T-helper 2 cell treated with Interferon-gamma antibody and Interleukin-4, amounts not matched to agents 100 ng/mL and 5 ng/mL, for 36 hours (primary cell): ENCODE results near the gene PNPLA2. TPM values are rescaled to one million over a fixed set of nuclear protein-coding genes. Genes with fewer than 3 reads are reported as not detected.

ENCODE experiments used
- intact Hi-C: fragments of 100-400 bp; cut with micrococcal nuclease; formaldehyde crosslinking; loops from one replicate; pipeline ENCODE4 v1.15.1; 2023
- total RNA-seq: library from RNA; stranded (reverse); gene quantifications from 2 replicates; pipeline ENCODE4 v1.2.3, GENCODE V29; 2022

The PNPLA2 gene
- total RNA-seq, 1 donor from 2014 or later = 43.0 TPM

DNA sequence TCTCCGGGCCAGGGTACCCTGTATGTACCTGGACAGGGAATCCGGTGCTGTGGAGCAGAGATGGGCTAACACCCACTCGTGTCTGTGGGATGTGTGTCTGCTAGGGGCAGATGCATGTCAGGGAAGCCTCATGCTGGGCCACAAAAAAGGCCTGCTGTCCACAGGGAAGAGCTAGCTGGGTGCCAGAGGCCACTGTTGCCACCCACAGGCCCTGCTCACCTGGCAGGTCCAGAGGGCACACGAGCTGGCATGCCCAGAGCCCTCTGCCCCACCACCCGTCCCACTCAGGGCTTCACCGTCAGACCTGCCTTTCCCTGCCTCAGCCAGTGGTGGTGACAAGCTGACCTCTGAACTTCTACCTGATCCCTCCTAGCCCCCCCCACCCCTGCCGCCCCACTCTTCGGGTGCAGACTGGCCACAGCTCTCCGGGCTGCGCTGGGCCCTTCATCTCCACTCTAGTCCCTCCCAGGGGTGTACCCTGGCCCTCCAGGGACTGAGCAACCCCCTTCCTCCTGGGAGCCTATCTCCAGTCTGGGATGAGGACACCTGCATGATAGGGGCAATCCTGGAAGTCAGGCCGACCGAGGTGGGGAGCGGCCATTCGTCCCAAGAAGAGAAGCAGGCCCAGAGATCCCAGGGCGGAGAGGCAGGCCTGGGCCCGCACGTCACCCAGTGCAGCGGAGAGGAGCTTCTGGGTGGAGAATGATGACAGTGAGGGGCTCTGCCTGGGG, 22.0 kb upstream of the PNPLA2 start:
- intact Hi-C loops = loop anchor here (1.0 to 5.0 kb wide), 5 partner anchors 9 to 219 kb away; partner anchors contain the start of genes DEAF1, PHRF1, PIDD1 and RPLP2

DNA sequence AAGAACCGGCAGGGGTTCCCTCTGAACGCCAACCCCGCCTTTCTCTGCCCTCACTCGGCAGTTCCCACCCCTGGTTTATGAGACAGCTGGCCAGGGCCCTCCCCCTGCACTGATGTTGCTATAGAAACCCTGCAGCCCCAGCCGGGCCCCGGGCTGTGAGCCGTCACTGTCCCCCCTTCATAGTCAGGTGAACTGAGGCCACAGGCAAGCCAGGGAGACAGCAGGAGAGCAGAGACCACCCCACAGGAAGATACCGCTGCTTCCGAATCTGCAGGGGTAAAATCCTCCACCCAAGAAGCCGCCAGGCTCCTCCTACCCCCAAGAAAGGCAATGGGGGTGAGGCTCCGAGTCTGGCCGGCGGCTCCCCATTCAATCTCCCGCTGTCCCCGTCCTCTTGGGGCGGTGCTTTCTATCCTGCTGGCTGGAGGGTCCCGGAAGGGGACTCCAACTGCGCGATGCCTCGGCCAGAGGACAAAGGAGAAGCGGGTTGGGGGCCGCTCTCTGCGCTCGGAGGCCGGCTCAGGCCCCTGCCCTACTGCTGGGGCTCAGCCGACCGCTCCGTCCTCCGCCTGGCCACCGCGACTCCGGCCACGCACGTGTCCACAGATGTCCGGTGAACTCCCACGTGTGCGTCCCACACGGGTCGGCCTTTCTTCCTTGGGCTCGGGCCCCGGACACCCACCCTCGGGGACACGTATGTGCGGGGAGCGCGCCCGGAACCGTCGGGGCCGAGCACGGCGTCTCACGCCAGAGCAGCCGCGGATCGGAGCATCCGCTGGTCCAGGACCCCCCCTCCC, 21.2 kb upstream of the PNPLA2 start:
- intact Hi-C loops = loop anchor here (1.0 to 5.0 kb wide), 6 partner anchors 8 to 220 kb away; partner anchors contain the start of genes DEAF1, GATD1, PHRF1 and PIDD1

DNA sequence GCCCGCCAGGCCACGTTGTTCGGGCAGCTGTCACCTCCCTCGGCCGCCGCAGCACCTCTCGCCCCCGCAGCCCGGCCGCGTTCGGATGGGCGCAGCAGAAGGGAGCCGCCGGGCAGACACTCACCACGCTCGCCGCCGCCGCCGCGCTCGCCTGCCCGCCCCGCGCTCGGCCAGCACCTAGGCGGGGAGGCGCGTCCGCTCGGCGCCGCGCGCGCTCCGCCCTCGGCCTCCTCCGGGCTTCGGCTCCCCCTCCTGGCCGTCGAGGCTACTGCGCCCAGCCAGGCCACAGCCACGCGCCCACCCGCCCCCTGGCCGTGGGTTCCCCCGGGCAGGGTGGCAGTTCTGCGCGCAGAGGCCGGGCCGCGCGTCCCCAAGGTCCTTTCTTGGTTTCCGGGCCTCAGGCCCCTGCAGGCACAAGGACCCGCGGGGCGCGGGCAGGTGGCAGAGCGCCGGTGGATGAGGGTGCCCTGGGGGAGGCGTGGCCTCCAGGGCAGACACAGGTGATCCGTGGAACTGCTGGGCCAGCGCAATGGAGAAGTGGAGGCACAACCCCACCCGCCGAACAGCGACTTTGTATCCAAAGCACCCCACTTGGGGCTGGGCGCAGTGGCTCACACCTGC, 20.5 kb upstream of the PNPLA2 start, which contains the start of gene SLC25A22:
SLC25A22 (minus strand) TSS at position 189 of the 621 bp plus-strand sequence. CDS start 3,275 bp downstream, outside the sequence.
- intact Hi-C loops = loop anchor here (1.0 to 5.0 kb wide), 3 partner anchors 21 to 221 kb away; partner anchors contain the start of genes GATD1, PHRF1 and TALDO1

DNA sequence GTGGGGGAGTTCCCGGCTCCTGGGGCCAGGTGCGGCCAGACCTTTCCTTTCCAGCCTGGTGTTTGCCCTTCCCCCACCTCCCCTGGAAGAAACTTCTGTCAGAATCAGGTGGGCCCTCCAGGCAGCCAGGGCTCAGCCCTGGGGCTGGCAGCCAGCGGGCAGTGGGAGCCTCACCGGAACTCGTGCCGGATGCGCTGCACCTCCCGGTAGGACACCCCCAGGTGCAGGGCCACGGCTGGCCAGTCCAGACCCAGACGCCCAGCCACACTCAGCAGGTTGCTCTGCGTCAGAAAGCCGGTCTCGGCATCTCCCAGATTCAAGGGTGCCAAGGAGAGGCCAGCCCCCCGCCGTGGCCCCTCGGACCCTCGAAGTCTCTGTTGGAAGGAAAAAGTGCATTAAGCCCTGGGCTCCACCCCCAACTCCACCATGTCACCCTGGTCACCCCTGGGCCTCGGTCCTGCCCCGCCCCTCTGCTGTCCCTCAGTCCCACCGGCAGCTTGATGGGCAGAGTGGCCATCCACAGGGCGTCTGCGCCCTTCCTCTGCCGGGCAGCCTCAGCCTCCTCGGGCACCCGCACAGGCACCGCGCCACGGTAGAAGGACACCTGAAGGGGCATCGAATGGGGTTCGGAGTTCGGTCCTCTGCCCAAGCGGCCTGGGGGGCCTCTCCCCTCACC, 18.9 kb upstream of the PNPLA2 start:
- intact Hi-C loops = loop anchor here (5.0 kb wide), 2 partner anchors 52 to 222 kb away; partner anchors contain the start of genes PHRF1 and TALDO1

DNA sequence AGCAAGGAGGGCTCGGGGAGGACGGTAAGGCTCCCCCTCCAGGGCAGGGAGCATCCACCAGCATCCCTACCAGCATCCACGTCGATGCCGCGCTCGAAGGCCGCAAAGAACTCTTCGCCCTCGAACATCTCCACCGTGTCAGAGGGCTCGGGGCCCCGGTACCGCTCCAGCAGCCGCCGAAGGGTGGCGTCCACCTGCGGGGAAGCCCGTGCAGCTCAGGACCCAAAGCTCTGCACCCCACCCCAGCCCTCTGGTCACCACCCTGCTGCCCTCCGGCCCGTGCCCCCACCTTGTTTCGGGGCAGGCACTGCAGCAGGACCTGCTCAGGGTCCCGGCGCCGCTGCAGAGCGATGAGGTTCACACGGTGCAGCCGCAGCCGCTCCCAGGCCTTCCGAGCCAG, 18.2 kb upstream of the PNPLA2 start:
- intact Hi-C loops = no loop called here

DNA sequence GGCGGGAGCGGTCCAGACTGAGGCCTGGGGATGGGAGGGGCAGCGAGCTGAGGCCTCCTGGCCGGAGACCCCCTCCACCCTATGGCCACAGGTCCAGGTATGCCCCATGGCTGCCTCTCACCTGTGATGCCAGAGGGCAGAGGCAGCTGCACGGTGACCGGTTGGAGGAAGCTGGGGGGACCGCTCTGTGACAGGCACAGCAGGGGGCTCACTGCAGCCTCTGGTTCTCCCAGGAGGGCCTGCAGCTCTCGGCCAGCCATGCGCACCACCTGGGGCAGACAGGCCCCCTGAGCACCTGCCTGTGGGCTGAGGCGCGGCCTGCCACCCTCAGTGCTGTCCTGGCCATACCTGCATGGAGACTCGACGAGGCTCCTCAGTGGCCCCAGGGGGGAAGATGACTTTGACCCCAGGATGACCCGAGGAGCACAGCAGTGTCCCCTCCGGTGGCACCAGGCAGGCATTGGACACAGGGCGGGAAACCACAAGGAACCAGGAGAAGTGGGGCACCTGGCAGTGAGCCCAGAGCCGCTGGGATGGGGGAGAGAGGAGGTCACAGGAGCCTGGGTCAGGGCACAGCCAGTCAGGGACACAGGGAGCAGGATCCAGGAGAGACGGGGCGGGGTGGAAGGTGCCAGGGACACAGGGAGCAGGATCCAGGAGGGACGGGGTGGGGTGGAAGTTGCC, 17.5 kb upstream of the PNPLA2 start:
- intact Hi-C loops = no loop called here

DNA sequence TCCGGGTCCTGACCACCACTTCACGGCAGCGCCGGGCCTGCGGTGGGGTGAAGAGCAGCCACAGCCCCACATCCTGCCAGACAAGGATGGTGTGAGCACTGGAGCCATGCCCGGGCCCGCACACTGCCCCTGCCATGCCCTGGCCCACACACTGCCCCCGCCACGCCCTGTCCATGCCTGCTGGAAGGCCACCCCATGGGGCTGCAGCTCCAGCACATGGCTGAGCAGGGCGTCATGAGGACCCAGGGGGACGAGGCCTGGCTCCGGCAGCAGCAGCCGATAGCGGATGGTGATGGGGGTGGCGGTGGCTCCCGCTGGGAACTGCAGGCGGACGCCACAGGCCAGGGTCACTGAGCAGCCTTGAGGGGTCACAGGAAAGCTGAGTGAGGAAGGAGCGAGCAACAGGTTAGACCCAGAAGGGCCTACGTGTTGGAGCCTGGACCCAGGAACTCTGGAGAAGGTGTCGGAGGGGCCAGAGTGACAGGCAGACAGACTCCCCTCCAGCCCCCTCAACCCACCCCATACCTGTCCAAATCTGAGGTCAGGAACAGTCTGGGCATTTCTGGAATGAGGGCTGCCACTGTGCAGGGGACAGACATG, 16.6 kb upstream of the PNPLA2 start:
- intact Hi-C loops = no loop called here

DNA sequence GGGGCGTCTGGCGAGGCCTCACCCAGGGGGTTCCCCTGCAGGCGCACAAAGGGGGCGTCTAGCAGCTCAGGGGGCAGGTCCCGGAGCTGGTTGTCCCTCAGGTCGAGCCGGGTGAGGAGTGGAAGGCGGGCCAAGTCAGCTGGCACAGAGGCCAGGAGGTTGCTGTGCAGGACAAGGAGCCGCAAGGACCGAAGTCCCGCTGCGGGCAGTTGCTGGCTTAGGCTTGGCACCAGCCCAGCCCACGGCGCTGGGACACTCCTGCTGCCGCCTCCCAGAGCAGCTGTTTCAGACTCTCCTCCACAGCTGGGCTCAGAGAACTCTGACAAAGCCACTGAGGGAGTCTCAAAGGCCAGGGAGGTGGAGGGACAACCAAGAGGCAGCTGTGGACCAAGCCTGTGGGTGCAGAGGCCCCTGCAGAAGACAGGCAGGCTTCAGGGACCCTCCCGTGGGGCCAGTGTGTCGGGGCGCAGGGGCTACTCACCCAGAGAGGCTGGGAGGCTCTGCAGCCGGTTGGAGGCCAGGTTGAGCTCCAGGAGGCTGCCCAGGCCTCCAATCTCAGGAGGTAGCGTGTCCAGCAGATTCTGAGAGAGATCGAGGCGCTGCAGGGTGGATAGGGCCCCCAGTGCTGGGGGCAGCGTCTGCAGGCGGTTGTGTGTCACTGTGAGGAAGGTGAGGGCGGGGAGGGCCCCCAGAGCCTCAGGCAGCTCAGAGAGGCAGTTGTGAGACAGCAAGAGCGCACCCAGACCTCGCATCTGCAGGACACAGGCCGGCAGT, 15.8 kb upstream of the PNPLA2 start:
- intact Hi-C loops = no loop called here

DNA sequence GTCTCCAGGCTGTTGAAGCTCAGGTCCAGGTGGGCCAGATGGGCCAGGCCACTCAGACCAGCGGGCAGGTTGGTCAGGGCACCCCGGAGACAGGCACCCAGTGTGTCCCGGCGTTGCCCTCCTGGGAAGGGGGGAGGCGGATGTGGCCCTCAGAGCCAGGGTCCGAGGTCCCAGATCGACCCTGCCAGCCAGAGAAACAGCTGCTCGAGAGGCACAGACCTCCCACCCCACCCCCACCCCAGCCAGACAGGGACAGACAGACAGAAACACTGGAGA, 15.3 kb upstream of the PNPLA2 start:
- intact Hi-C loops = no loop called here

DNA sequence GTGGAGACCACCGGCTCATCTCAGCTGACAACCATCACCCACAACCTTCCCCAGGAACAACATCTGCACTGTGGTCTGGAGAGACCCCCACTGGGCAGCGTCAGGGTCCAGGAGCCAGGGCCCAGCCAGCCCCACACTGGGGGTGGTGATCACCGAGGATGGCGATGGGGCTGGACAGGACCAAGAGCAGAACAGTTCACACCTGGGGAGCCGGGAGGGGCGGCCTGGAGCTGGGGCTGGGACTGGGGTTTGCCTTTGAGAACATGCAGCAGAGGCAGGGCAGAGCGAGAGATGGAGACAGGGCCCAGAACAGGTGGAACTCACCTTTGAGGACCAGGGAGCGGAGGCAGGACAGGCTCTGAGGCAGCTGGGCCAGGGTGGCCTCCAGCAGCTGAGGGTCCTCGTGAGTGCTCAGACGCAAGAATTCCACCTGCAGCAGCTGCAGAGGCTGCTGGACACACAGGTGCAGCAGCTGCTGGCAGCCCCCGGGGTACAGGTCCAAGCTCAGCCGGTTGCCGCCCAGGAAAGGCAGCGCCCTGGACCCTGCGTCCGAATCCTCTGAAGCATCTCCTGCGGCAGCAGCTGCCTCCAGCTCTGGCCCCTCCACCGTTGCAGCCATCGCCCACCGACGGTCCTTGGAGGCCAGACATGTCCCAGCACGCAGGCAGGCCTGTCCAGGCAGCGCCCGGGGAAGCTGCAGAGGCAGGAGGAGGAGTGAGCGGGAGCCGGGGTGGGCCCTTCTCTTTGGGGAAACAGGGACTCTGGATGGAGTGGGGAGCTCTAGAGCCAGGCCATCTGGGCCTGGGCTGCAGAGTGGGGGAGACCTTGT, 14.7 kb upstream of the PNPLA2 start:
- intact Hi-C loops = no loop called here

DNA sequence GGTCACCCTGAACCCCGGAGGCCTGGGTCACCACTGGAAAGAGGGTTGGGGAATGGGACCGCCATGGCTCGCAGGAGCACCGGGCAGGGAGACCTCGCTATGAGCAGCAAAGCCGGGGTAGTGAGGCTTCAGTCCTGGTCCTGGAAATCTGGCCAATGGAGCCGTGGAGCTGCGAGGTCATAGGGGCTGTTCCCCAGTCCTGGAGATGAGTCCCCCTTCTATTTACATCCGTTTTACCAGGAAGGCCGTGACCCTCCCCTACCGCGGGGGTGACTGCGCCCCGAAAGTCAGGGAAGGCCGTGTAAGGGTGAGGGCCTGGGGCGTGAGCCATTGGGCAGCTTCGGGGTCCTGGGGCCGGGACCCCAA, 14.1 kb upstream of the PNPLA2 start:
- intact Hi-C loops = no loop called here

DNA sequence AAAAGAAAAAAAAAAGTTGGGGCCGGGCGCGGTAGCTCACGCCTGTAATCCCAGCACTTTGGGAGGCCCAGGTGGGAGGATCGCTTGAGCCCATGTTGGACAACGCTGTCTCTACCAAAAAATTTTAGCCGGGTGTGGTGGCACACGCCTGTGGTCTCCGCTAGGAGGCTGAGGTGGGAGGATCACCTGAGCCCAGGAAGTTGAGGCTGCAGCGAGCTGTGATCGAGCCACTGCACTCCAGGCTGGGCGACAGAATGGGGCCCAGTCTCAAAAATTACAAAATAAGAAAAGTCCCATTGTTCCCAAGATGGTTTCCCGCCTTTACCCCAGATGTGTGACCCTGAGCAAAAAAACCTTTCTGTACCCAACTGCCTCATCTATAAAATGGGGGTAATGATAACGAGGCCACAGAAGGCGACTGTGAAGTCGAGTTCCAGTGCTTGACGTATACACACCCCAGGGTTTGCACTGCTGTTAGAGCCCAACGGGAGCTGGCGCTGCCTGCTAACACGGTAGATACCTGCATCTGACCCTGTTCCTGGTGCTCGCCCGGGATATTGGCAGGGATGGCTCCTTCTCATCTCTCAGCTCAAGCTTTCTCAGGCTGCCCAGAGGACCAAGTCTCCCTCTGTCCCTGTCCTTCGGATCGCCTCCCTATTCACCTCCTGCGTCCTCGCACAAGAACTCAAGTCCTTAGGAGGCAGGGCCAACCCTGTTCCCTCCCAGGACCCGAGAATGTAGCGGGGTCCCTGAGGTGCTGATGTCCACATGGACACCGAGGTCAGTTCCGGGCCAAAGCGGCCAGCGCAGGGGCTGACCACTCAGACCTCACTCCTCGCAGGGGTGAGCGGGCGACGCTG, 10.1 kb upstream of the PNPLA2 start:
- intact Hi-C loops = loop anchor here (1.0 to 5.0 kb wide), 5 partner anchors 11 to 601 kb away; partner anchors contain the start of genes BET1L, CHID1, POLR2L and RIC8A

DNA sequence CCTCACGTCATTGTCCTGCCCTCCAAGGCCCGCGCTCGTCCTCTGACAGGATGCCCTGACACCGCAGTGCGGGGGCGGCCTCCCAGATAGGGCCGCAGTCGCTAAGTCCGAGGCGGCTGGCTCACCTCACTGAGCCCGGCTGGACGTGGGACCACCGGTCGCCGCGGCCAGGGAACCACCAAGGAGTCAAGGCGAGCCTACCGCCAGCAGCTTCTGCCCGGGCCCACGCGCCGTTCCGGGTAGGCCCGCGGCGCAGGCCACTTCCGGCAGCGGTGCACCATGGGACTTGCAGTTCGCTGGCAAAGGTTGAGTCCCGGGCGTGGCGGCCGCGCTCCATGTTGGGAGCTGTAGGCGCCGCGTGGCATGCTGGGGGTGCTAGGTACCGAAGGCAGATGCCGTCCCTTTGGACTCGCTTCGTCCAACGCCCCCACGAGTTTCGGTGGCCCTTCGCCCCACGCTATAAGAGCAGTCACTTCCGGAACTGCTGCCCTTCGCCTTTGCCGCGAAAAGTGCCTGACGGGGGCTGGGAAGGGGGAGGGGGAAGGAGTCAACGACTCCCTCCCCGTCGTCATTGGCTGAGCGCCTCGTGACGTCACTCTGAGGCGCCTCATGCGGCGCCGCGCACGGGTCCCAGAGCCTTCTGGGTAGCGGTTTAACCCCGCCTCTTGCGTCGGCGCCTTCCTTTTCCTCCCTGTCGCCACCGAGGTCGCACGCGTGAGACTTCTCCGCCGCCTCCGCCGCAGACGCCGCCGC, 9.3 kb upstream of the PNPLA2 start, which contains the start of gene RPLP2:
RPLP2 (plus strand) TSS at position 681 of the 753 bp plus-strand sequence. CDS start 268 bp downstream, outside the sequence.
- intact Hi-C loops = loop anchor here (1.0 to 5.0 kb wide), 5 partner anchors 10 to 602 kb away; partner anchors contain the start of genes BET1L, CHID1, POLR2L and RIC8A

DNA sequence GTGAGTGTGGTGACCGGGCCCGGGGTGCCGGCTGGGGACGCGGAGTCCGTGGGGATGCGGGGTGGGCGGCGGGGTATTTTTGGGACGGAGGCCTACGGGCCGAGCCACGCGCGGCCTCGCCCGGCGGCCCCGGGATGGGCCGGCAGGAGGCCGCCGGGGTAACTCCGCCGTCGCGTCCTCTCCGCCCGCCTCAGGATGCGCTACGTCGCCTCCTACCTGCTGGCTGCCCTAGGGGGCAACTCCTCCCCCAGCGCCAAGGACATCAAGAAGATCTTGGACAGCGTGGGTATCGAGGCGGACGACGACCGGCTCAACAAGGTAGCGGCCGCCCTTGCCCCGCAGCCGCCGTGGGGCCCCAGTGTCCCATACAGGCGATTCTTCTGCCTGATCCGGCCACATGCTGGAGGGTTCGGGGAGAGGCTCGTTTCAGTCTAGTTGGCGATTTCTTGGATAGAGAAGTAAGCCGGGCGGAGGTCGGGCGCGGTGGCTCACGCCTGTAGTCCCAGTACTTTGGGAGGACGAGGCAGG, 8.6 kb upstream of the PNPLA2 start:
- intact Hi-C loops = no loop called here

DNA sequence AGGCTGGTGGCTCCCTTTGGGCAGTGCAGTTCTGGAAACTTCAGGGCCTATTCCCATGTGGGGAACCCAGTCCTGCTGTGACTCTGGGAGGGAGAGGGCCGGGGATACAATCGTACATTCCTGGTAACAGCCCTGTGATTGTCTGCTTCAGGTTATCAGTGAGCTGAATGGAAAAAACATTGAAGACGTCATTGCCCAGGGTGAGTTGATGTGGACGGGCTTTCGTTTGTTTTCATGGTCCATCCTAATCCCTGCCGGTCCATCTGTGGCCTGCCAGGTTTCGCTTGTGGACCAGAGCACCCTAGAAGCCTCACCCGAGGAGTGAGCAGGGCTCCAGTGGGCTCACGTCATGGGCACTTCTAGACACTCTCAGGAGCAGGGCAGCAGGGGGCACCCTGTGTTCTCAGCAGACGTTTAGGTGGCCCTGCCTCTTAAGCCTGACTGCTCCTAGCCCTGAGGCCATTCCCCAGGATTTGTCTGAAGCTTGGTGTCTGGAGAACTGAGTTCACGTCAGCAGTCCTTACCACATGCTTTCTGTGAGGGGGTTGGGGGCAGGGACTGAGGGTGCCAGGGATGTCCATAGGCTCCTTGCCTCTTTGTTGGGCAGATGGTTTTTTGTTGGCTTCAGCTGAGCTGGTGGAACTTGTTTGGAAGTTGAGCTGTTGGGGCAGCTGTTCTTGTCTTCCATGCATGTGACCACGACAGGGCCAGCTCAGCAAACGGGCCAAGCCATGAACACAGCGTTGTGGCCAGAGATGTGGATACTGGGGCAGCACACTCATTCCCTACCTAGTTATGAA, 7.1 kb upstream of the PNPLA2 start:
- intact Hi-C loops = no loop called here

DNA sequence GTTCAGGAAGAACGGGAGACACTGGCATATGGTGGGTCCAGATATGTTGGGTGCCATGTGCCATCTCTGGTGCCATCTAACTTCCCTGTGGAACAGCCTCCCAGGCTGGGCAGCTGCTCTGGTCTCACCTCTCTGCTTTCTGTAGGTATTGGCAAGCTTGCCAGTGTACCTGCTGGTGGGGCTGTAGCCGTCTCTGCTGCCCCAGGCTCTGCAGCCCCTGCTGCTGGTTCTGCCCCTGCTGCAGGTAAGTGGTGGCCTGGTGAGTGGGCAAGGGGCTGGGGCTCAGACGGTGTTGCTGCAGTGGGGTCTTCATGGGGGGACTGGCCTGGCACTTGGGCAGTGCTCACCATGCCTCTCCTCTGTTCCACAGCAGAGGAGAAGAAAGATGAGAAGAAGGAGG, 6.3 kb upstream of the PNPLA2 start:
- intact Hi-C loops = no loop called here
